Ovary (tissue), 9 donors: ENCODE data around the gene TENT5C. TPM values are rescaled to one million over a fixed set of nuclear protein-coding genes. Genes with fewer than 3 reads are reported as not detected.

Experiments
- DNase-seq, 5 donors: peaks; one replicate each; pipeline ENCODE4 v3.0.0-alpha.2; 2019 to 2020
- H3K27ac ChIP-seq, 2 donors: fragments of 200-600 bp; one replicate each; pipeline versions ENCODE4 v1.5.1 to v1.8.0; 2019 to 2022
- H3K27me3 ChIP-seq: fragments of 200-600 bp; one replicate; pipeline ENCODE4 v1.8.0; 2022
- H3K36me3 ChIP-seq: fragments of 200-600 bp; sonication (generic); one replicate; pipeline ENCODE4 v1.5.1; 2019
- H3K4me1 ChIP-seq: one replicate; pipeline ENCODE4 v1.8.1; 2013; ENCODE audit warnings: mild to moderate bottlenecking, moderate library complexity; ENCODE audit not compliant: insufficient read depth
- H3K4me3 ChIP-seq: fragments of 200-600 bp; sonication (generic); one replicate; pipeline ENCODE4 v1.5.1; 2017
- H3K9me3 ChIP-seq, 2 donors: fragments of 200-600 bp in 1 of 2; sonication (generic) in 1 of 2; one replicate each; pipeline versions ENCODE4 v1.5.1 to v1.8.1; 2013 to 2019; ENCODE audit warnings: mild to moderate bottlenecking in 1 of 2, moderate library complexity in 1 of 2
- EP300 ChIP-seq: sonication (generic); formaldehyde crosslinking; IDR thresholded peaks from one replicate; pipeline ENCODE4 v1.6.1; 2017; ENCODE audit warnings: antibody characterized with exemption
- POLR2A ChIP-seq: fragments of 450-650 bp; IDR thresholded peaks from one replicate; pipeline ENCODE4 v1.6.1; 2017; ENCODE audit warnings: antibody characterized with exemption, mild to moderate bottlenecking, moderate library complexity
- WGBS, 3 donors: extraction: QIAGEN DNeasy Blood & Tissue Kit in 1 of 3; methylation state at CpG; one replicate each; pipeline versions ENCODE4 v1.1.5 to v1.1.7; 2013 to 2017; 5-methylcytosine and 5-hydroxymethylcytosine counted together
- intact Hi-C, 4 donors: fragments of 100-400 bp; cut with DNase I; formaldehyde crosslinking; loops; one replicate each; pipeline versions ENCODE4 v1.11.0 to v1.15.1; 2022 to 2023
- polyA plus RNA-seq, 2 donors: library from polyadenylated mRNA; stranded (reverse); fragments of 200-250 nt in 1 of 2; fragments of 350-450 nt in 1 of 2; fragmentation: Illumina TruSeq in 1 of 2; extraction: RNeasy Lipid Tissue Mini Kit (QIAGEN cat#74804) in 1 of 2; gene quantifications; one replicate each; pipeline ENCODE4 v1.2.3, GENCODE V29; 2013 to 2014
- total RNA-seq, 7 donors: library from RNA; depleted of rRNA in 2 of 7; stranded (reverse); fragments of >200 nt in 2 of 7; fragmentation: NEBNext Ultra II Directional in 3 of 7; extraction: Animal tissue kit (Norgen Biotek cat#: 25700) in 3 of 7; gene quantifications; one replicate each; pipeline versions ENCODE4 v1.1.0 to v1.2.4, GENCODE V29; 2016 to 2023
- TF ChIP-seq, protein P1 (sequence below), 3 donors: fragments of 450-650 bp in 2 of 3; fragments of 200-600 bp in 1 of 3; IDR thresholded peaks; one replicate each; pipeline versions ENCODE4 v1.5.1 to v1.8.0; 2016 to 2022; ENCODE audit warnings: antibody characterized with exemption in 3 of 3, mild to moderate bottlenecking in 1 of 3
- donor health status: DM: no; HTN: no; CAD: no; lungs with moderate emphysema.
- donor health status: DM: no; HTN: no; CAD: no.
- donor health status: Bipolar disorder and iron deficiency.
- donor health status: DM: yes; HTN: yes; CAD: no.
- donor health status: DM: no; HTN: no; CAD: no.
- donor health status: DM: yes; HTN: yes; CAD: no.

Gene TENT5C
- total and polyA plus RNA-seq, 9 donors, result 2.6 to 24.7 (median 11.4) TPM

DNA sequence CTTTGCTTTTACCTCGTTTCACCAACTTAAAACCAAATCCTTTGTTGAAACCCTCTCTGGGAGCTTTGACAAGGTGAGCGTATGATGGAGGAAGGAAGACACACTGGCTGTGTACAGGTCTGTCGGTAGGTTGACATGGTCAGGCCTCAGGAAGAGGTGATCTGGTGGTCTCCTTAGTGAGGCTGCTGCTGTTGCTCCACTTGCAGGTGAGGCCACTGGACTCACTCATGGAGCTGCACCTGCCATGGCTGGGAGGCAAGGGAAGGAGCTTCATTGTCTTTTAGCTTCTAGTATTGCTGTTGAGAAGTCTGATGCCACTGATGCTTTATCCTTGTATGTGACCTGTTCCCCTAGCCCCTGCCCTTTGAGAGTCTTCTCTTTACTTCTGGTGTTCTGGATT is 35.7 kb downstream of the TENT5C start:
- H3K4me1 ChIP-seq, result no peaks in the 10 kb centered on the region
- WGBS, 3 donors, result 81 to 90% (median 82%) methylated on average over 3 of the region's 3 CpGs

DNA sequence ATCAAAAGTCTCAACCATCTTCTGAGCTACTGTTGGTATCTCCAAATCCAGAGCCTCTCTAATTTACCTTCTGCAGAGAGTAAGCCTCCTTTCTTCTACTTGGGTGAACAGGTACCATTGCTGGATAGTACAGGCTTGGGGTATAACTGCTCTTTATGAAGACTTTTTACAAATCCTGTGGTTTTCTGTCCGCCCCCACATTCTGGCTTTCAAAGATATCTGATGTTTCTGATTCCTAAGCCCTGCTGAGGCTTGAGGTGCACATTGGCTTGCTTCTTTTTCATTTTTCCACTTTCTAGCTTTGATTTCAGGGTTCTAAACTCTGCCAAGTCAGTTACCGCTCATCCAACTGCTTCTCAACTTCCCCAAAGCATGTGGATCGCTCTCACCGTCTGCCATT is 37.1 kb downstream of the TENT5C start:
- no peak for TF ChIP-seq POLR2A
- no peak for TF ChIP-seq EP300
- TF ChIP-seq, protein P1, sequence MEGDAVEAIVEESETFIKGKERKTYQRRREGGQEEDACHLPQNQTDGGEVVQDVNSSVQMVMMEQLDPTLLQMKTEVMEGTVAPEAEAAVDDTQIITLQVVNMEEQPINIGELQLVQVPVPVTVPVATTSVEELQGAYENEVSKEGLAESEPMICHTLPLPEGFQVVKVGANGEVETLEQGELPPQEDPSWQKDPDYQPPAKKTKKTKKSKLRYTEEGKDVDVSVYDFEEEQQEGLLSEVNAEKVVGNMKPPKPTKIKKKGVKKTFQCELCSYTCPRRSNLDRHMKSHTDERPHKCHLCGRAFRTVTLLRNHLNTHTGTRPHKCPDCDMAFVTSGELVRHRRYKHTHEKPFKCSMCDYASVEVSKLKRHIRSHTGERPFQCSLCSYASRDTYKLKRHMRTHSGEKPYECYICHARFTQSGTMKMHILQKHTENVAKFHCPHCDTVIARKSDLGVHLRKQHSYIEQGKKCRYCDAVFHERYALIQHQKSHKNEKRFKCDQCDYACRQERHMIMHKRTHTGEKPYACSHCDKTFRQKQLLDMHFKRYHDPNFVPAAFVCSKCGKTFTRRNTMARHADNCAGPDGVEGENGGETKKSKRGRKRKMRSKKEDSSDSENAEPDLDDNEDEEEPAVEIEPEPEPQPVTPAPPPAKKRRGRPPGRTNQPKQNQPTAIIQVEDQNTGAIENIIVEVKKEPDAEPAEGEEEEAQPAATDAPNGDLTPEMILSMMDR (IDR thresholded peaks at IDR 0.05), result no peak
- H3K4me1 ChIP-seq, result no peaks in the 10 kb centered on the region
- H3K4me3 ChIP-seq, result no peak overlapping the region
- no peak overlapping the region for H3K27ac ChIP-seq
- H3K27me3 ChIP-seq, result no peaks in the 10 kb centered on the region
- H3K36me3 ChIP-seq, result no peaks in the 10 kb centered on the region
- WGBS, 3 donors, result 82 to 91% (median 88%) methylated on average over 4 of the region's 4 CpGs
- DNase-seq, result no peak
- no peaks in the 10 kb centered on the region for H3K9me3 ChIP-seq
- intact Hi-C loops, result no loop called here

More for the DNA sequence above, 35.7 kb downstream of the TENT5C start:
- H3K27ac ChIP-seq, result no peak overlapping the region
- intact Hi-C loops, result no loop called here
- no peak for DNase-seq
- H3K36me3 ChIP-seq, result no peaks in the 10 kb centered on the region
- H3K4me3 ChIP-seq, result no peak overlapping the region
- TF ChIP-seq EP300 (no peak), POLR2A (no peak)
- TF ChIP-seq, protein P1 (IDR thresholded peaks at IDR 0.05), result no peak
- no peaks in the 10 kb centered on the region for H3K9me3 ChIP-seq
- H3K27me3 ChIP-seq, result no peaks in the 10 kb centered on the region

DNA sequence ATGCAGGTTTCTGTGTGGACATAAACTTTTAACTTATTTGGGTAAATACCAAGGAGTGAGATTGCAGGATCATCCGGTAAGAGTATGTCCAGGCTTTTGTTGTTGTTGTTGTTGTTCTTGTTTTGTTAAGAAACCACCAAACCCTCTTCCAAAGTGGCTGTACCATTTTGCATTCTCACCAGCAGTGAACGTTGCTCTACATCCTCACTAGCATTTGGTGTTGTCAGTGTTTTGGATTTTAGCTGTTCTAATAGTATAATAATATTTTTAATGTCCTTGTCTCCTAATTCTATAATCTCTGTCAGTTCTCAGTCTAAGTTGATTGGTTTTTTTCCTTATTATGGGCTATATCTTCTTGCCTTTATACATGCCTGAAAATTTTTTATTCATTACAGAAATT is 37.8 kb downstream of the TENT5C start:
- H3K27me3 ChIP-seq, result no peaks in the 10 kb centered on the region
- no peak for DNase-seq
- H3K4me3 ChIP-seq, result no peak overlapping the region
- no peaks in the 10 kb centered on the region for H3K36me3 ChIP-seq
- H3K4me1 ChIP-seq, result no peaks in the 10 kb centered on the region
- intact Hi-C loops, result no loop called here
- no peak for TF ChIP-seq POLR2A
- TF ChIP-seq EP300, result no peak
- TF ChIP-seq, protein P1 (IDR thresholded peaks at IDR 0.05), result no peak
- no peaks in the 10 kb centered on the region for H3K9me3 ChIP-seq
- WGBS, 3 donors, result 71 to 85% (median 79%) methylated on average over 2 of the region's 2 CpGs
- no peak overlapping the region for H3K27ac ChIP-seq

DNA sequence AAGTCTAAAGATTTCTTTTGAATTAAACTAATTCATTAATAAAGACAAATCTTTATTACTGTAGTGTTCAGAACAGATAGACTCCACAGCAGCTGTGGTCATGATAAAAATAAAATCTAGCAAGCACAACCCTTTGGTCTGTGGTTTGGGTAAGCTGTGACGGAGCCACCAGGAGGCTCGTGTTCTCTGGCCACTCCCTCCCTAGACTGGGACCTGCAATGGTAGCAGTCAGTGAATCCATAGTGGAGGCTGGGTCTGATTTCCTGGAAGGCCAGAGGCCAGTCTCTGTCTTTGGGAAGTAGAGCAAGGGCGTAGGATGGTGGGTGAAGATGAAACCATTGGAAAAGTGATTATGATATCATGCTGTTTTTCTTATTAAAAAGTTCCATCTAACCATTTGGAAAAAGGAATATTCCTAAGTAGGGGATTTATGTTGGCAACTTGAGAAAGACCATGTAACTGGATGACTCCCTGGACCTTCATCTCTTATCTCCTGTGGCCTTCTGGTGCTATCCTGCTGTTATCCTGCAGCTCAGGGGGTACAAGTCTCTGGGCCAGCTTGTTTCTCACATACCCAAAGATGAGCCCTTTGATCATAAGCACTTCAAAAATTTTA is 39.0 kb downstream of the TENT5C start:
- Histone ChIP-seq H3K27me3 (no peaks in the 10 kb centered on the region), H3K4me3 (no peak overlapping the region), H3K27ac (no peak overlapping the region), H3K36me3 (no peaks in the 10 kb centered on the region), H3K9me3 (no peaks in the 10 kb centered on the region), H3K4me1 (no peaks in the 10 kb centered on the region)
- WGBS, 3 donors, result 78 to 83% (median 79%) methylated on average over 3 of the region's 3 CpGs
- TF ChIP-seq, protein P1 (IDR thresholded peaks at IDR 0.05), result no peak
- TF ChIP-seq POLR2A (no peak), EP300 (no peak)
- no peak for DNase-seq
- intact Hi-C loops, result no loop called here
